Measurements from ENCODE around the gene ANLN.
"Not testable (repeated sequence)": the region's sequence is repeated elsewhere in the genome, so short reads cannot be mapped to it uniquely, and the experiment has no call there.

Gene ANLN

DNA sequence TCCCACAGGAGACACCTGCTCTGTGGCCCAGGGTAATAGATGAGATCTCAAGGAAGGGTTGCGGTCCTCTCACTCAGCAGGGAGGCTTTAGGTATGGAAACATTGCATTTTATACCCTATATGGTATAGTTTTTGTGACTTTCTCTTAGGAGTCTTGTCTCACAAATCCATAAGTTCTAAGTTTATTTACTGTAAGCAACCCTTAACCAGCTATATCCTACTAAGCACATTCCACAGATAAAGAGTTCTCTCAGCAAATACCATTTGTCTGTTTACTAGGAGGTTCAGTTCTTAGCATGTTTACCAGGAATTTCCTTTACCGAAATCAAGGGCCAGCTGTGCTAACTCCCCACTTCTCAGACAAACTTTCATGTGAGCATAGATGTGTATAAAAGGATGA is 66.9 kb downstream of the ANLN start:
- peaks cover 11% of the 10 kb centered on the region for H3K36me3 ChIP-seq (ENCODE audit: control insufficient read depth, insufficient read depth, low read length)
- no peak overlapping the region for H3K4me3 ChIP-seq (ENCODE audit: low read depth, low read length)
- H3K9me3 ChIP-seq (ENCODE audit: control insufficient read depth, insufficient read depth, low read length) = no peaks in the 10 kb centered on the region
- H3K27me3 ChIP-seq (ENCODE audit: control insufficient read depth, insufficient read depth, low read length) = no peaks in the 10 kb centered on the region
- no peaks in the 10 kb centered on the region for H3K4me1 ChIP-seq (ENCODE audit: control insufficient read depth, insufficient read depth, low read length)
- no peak overlapping the region for H3K9ac ChIP-seq (ENCODE audit: low read depth, low read length)

DNA sequence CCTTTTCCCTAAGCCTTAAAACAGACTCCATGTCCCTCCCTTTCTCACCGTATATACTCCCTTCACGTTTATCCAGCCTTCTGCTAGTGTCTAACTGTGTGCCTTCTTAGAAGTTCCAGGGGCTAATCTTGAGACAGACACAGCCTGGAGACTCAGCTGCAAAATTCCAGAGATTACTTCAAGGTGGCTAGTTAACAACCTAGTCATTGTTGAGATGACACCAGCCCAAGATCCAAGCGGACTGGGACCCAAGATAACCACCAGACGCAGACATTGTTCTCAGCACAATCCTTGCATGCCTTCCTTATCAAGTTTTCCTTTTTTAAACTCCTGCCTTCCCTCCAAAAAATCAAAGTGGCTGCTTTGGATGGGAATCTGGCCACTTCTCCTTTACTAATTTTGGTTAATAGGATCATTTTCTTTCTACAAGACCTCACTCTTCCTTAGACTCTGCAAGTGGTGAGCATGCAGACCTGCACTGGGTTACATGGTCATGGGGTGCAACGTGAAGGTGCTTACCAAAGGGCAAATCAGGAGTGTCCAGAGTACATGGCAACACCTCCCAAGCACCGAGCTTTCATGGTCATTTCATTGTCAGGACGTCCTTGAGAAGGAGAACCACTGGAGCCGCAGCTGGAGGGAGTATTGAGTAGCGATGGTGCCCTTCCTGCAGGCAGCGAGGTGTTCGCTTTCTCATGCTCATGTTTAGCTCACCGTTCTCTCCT is 69.7 kb downstream of the ANLN start:
- Histone ChIP-seq H3K4me1 (ENCODE audit: control insufficient read depth, insufficient read depth, low read length) (no peaks in the 10 kb centered on the region), H3K27me3 (ENCODE audit: control insufficient read depth, insufficient read depth, low read length) (no peaks in the 10 kb centered on the region), H3K9me3 (ENCODE audit: control insufficient read depth, insufficient read depth, low read length) (no peaks in the 10 kb centered on the region), H3K9ac (ENCODE audit: low read depth, low read length) (no peak overlapping the region), H3K4me3 (ENCODE audit: low read depth, low read length) (no peak overlapping the region), H3K36me3 (ENCODE audit: control insufficient read depth, insufficient read depth, low read length) (no peaks in the 10 kb centered on the region)

DNA sequence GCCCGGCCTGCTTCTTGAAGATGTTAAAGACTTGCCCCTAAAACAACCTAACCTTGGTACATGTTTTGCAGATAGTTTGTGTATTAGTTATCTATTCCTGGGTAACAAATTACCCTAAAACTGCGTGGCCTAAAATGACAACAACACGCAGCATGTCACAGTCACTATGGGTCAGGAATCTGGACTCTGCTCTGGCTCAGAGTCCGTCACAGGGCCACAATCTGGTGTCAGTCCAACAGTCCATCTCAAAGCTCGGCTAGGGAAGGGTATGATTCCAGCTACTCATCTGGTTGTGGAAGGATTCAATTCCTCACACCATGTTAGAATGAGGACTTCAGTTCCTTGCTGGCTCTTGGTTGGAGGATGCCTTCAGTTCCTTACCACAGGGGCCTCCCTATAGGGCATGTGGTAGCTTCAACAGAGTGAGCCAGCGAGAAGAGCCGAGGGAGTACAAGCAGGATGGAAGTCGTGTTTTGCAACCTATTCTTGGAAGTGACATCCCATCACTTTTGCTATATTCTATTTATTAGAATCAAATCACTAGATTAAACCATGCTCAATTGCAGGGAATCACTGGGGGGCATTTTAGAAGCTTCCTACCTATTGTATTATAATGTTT is 71.3 kb downstream of the ANLN start:
- no peak overlapping the region for H3K9ac ChIP-seq (ENCODE audit: low read depth, low read length)
- H3K4me1 ChIP-seq (ENCODE audit: control insufficient read depth, insufficient read depth, low read length) = no peaks in the 10 kb centered on the region
- no peaks in the 10 kb centered on the region for H3K9me3 ChIP-seq (ENCODE audit: control insufficient read depth, insufficient read depth, low read length)
- no peaks in the 10 kb centered on the region for H3K36me3 ChIP-seq (ENCODE audit: control insufficient read depth, insufficient read depth, low read length)
- no peaks in the 10 kb centered on the region for H3K27me3 ChIP-seq (ENCODE audit: control insufficient read depth, insufficient read depth, low read length)
- no peak overlapping the region for H3K4me3 ChIP-seq (ENCODE audit: low read depth, low read length)

DNA sequence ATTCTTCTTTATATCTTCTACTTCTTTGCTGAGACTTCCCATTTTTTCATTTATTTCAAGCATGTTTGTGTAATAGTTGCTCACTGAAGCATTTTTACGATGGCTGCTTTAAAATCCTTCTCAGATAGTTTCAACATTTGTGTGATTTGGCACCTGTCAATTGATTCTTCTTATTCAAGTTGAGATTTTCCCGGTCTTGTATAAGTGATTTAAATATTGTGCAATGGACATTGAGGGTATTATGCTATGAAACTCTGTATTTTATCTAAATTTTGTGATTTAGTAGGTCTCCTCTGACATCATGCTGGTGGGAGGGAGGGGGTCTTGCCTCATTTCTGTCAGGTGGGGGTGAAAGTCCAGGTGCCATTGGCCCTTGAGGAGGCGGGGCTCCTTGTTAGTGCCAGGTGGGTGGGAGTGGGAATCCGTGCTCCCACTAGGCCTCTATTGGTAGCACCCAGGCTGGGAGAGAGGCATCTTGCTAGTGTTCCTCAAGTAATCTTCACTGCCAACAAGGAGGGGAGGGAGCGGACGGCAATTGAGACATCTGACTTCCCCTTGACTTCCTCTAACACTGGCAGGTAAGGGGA is 73.0 kb downstream of the ANLN start:
- Histone ChIP-seq H3K9me3 (ENCODE audit: control insufficient read depth, insufficient read depth, low read length) (no peaks in the 10 kb centered on the region), H3K9ac (ENCODE audit: low read depth, low read length) (no peak overlapping the region), H3K4me3 (ENCODE audit: low read depth, low read length) (no peak overlapping the region), H3K4me1 (ENCODE audit: control insufficient read depth, insufficient read depth, low read length) (no peaks in the 10 kb centered on the region), H3K36me3 (ENCODE audit: control insufficient read depth, insufficient read depth, low read length) (no peaks in the 10 kb centered on the region), H3K27me3 (ENCODE audit: control insufficient read depth, insufficient read depth, low read length) (no peaks in the 10 kb centered on the region)

DNA sequence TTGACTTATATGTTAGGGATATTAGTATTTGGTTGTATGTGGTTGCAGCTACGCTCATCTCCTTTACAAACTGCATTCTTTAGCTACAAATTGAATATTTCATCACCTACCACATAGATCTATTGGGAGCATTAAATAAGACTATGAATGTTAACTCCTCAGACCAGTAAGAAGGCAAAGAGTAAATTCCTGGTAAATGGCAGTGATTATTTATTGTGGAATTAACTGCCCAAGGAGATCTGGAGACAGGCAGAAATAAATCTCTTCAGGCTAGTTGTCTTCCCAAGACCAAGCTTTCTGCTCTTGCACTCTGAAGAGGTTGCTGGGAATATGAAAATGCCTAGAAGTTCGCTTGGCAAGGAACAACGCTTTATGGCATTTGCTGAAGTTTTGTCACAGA is 74.6 kb downstream of the ANLN start:
- H3K4me1 ChIP-seq (ENCODE audit: control insufficient read depth, insufficient read depth, low read length) = no peaks in the 10 kb centered on the region

DNA sequence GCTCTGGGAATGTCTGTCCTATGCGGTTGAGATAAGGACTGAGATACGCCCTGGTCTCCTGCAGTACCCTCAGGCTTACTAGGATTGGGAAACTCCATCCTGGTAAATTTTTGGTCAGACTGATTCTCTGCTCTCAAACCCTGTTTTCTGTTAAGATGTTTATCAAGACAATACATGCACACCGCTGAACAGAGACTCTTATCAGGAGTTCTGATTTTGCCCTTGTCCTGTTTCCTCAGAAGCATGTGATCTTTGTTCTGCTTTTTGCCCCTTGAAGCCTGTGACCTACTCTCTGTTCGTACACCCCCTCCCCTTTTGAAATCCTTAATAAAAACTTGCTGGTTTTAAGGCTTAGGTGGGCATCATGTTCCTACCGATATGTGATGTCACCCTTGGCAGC is 76.3 kb downstream of the ANLN start:
- H3K9me3 ChIP-seq (ENCODE audit: control insufficient read depth, insufficient read depth, low read length); H3K4me1 ChIP-seq (ENCODE audit: control insufficient read depth, insufficient read depth, low read length); H3K36me3 ChIP-seq (ENCODE audit: control insufficient read depth, insufficient read depth, low read length); H3K9ac ChIP-seq (ENCODE audit: low read depth, low read length); H3K27me3 ChIP-seq (ENCODE audit: control insufficient read depth, insufficient read depth, low read length); H3K4me3 ChIP-seq (ENCODE audit: low read depth, low read length): not testable (repeated sequence)

More for the DNA sequence above, 74.6 kb downstream of the ANLN start:
- H3K36me3 ChIP-seq (ENCODE audit: control insufficient read depth, insufficient read depth, low read length) = no peaks in the 10 kb centered on the region
- no peak overlapping the region for H3K4me3 ChIP-seq (ENCODE audit: low read depth, low read length)
- H3K27me3 ChIP-seq (ENCODE audit: control insufficient read depth, insufficient read depth, low read length) = no peaks in the 10 kb centered on the region
- no peaks in the 10 kb centered on the region for H3K9me3 ChIP-seq (ENCODE audit: control insufficient read depth, insufficient read depth, low read length)
- H3K9ac ChIP-seq (ENCODE audit: low read depth, low read length) = no peak overlapping the region

DNA sequence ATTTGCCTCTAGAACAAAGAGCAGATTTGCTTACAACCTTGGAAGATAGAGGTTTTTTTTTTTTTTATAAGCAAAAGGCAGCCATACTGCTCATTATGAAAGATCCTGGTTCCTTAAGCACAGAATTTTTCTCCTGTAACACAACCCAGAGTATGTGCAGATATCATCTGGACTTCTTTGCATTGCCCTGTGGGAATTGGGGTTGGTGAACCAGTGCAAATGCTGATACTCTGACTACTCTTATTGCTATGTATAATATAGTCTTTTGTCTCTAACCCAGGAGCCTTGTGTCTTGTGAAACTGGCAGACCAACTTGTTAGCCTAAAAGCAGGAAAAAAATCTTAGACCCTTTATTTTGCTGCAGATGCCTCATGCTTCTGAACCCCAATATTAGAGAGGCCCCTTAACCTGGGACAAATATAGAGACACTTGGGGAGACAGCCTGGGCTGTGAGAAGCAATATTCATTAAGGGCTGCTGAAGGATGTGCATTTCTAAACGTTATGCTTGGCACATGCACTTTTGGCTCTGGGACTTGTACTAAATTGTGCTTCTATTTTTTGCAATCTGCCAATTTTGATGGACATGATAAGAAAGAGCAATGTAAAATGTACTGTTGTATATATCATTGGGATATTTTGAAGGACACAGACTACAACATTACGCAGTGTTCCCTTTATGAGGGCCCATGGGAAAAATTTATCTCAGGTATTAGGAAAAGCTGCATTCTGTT is 78.9 kb downstream of the ANLN start:
- no peak overlapping the region for H3K4me3 ChIP-seq (ENCODE audit: low read depth, low read length)
- no peak overlapping the region for H3K9ac ChIP-seq (ENCODE audit: low read depth, low read length)
- H3K4me1 ChIP-seq (ENCODE audit: control insufficient read depth, insufficient read depth, low read length) = no peaks in the 10 kb centered on the region
- no peaks in the 10 kb centered on the region for H3K9me3 ChIP-seq (ENCODE audit: control insufficient read depth, insufficient read depth, low read length)
- no peaks in the 10 kb centered on the region for H3K27me3 ChIP-seq (ENCODE audit: control insufficient read depth, insufficient read depth, low read length)
- H3K36me3 ChIP-seq (ENCODE audit: control insufficient read depth, insufficient read depth, low read length) = no peaks in the 10 kb centered on the region

DNA sequence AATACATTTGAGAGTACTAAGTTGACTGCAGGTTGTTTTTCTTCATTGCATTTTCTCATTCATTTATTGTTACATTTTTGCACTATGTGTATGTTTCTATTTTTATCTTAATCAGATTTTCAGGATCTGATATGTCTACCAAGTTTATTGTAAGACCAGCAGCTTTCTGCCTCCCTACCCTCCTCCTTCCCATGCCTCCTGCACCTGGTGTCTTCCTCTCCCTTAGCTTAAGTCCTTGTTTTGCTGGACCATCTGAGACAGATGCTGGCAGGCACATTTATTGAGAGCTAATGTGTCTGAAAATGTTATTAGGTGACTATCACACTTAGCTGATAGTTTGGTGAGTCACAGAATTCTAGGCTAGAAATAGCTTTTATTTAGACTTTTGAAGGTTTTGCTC is 79.6 kb downstream of the ANLN start:
- H3K4me3 ChIP-seq (ENCODE audit: low read depth, low read length) = no peak overlapping the region

DNA sequence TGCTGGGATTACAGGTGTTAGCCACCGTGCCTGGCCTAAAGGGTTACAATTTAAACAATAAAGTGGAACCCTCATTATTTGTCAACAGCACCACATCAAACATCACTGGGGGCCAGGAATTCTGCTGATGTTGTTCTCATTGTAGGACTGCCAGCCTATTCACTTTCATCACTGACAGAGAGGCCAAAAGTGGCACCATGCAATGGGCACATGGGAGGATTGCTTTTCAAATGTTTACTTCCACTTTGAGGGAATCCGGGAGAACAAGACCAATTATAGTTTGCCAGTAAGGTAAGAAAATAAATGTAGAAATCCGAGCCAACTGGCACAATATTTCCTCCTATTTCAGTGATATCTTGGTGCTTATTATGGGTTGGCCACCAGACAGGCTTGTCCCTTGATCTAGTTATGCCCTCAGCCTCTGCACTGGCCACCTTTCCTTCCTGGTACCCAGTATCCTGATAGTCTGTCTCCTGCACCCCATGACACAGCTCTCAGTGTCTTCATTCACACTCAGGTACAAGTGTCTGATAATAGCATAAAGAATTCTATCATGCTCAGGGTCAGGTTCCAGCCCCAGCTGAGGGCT is 82.6 kb downstream of the ANLN start:
- H3K4me1 ChIP-seq (ENCODE audit: control insufficient read depth, insufficient read depth, low read length) = no peaks in the 10 kb centered on the region
- no peaks in the 10 kb centered on the region for H3K27me3 ChIP-seq (ENCODE audit: control insufficient read depth, insufficient read depth, low read length)
- no peaks in the 10 kb centered on the region for H3K9me3 ChIP-seq (ENCODE audit: control insufficient read depth, insufficient read depth, low read length)
- H3K36me3 ChIP-seq (ENCODE audit: control insufficient read depth, insufficient read depth, low read length) = no peaks in the 10 kb centered on the region
- H3K9ac ChIP-seq (ENCODE audit: low read depth, low read length) = no peak overlapping the region
- no peak overlapping the region for H3K4me3 ChIP-seq (ENCODE audit: low read depth, low read length)

More for the DNA sequence above, 79.6 kb downstream of the ANLN start:
- H3K9me3 ChIP-seq (ENCODE audit: control insufficient read depth, insufficient read depth, low read length) = no peaks in the 10 kb centered on the region
- no peaks in the 10 kb centered on the region for H3K36me3 ChIP-seq (ENCODE audit: control insufficient read depth, insufficient read depth, low read length)
- no peaks in the 10 kb centered on the region for H3K27me3 ChIP-seq (ENCODE audit: control insufficient read depth, insufficient read depth, low read length)
- no peaks in the 10 kb centered on the region for H3K4me1 ChIP-seq (ENCODE audit: control insufficient read depth, insufficient read depth, low read length)
- H3K9ac ChIP-seq (ENCODE audit: low read depth, low read length) = no peak overlapping the region

DNA sequence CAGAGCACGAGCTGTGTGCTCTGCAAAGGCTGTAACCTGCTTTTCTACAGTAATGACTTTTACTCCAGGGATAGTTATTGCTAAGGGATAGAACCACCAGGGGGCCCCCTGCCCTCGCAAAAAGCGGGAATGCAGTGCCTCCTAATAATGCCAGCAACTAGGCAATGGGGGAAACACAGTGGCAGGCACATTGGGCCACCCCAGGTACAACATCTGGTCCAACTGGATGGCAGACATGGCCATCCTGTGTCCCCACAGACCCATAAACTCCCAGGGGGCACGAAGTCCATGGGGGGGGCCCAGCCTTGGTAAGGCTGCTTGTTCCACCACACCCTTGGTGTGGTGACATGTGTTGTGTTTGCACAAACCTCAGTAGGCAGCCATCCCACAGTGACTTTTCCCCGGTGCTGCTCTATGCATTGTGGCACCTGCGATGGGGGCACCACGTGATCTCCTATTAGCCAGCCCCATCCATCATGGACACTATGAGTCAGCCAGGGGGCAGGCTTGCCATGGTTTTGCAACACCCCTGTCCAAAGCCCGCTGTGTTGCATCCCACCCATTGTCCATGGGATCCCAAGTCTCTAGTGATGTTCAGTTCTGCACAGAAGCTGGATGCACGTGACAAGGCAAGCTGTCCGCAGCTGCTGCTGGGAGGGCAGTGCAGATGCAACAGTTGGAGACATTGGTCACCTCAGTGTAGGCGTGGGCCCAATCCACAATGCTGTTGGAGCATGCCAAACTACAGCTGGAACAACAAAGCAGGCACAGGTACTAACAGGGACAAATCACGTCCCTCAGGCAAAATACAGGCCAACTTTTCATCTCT is 84.0 kb downstream of the ANLN start:
- H3K4me3 ChIP-seq (ENCODE audit: low read depth, low read length) = no peak overlapping the region
- no peaks in the 10 kb centered on the region for H3K36me3 ChIP-seq (ENCODE audit: control insufficient read depth, insufficient read depth, low read length)
- H3K27me3 ChIP-seq (ENCODE audit: control insufficient read depth, insufficient read depth, low read length) = no peaks in the 10 kb centered on the region
- no peak overlapping the region for H3K9ac ChIP-seq (ENCODE audit: low read depth, low read length)
- H3K4me1 ChIP-seq (ENCODE audit: control insufficient read depth, insufficient read depth, low read length) = no peaks in the 10 kb centered on the region
- H3K9me3 ChIP-seq (ENCODE audit: control insufficient read depth, insufficient read depth, low read length) = no peaks in the 10 kb centered on the region

Data from iPS-15b (cell line).